Activated T-helper 9 cell treated with anti-CD3 and anti-CD28 coated beads, Interleukin-2, amount 50 U/mL, for 16 hours (primary cell): ENCODE measurements around the gene CGAS.
A peak's percentile ranks its signal among the peaks of the same experiment; 100 is the strongest.
"Not testable (repeated sequence)": the region's sequence is repeated elsewhere in the genome, so short reads cannot be mapped to it uniquely, and the experiment has no call there.

ENCODE experiments used
- DNase-seq: peaks from one replicate; pipeline ENCODE4 v3.0.0-alpha.2; 2020; ENCODE audit warnings: low read depth

CGAS gene

DNA sequence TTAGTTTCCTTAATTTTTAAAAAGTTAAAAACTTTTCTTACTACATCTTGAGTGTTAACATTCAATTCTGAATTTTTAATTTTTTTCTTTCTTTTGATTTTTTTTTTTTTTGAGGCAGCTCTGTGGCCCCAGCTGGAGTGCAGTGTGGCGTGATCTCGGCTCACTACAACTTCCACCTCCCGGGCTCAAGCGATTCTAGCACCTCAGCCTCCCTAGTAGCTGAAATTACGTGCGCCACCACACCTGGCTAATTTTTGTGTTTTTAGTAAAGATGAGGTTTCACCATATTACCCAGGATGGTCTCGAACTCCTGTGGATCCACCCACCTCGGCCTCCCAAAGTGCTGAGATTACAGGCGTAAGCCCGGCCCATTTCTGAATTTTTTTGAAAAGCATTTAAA, 56.2 kb downstream of the CGAS start:
- no peak for DNase-seq

GRCh38 chr6:73394577-73395354, 57.3 kb downstream of the CGAS start, which contains the start of gene DDX43:
TSS of gene DDX43 (plus strand) at chr6:73394828. CDS start at chr6:73394906, 78 bp downstream.
- no peak for DNase-seq

DNA sequence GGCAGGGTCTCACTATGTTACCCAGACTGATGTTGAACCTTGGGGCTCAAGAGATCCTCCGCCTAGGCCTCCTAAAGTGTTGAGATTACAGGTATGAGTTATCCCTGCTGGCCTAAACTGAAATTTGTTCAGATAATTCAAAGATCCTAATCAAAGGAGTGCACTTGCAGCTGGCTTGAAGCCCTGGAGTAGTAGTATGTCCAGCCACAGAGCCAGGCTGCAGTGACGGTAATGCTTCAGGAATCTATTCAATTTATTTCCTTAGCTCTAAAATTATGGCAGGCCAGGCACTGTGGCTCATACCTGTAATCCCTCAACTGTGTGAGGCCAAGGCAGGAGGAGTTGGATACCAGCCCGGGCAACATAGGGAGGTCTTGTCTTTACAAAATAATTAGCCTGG, 58.8 kb downstream of the CGAS start:
- DNase-seq = no peak

DNA sequence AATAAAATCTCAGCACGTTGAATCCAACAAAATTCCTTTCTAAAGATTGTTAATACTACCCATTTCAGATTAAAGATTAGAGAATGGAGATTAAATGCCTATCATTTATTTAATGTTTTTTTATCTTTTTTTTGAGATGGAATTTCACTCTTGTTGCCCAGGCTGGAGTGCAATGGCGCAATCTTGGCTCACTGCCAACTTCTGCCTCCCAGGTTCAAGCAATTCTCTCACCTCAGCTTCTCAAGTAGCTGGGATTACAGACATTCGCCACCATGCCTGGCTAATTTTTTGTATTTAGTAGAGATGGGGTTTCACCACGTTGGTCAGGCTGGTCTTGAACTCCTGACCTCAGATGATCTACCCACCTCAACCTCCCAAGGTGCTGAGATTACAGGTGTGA, 59.9 kb downstream of the CGAS start:
- DNase-seq = not testable (repeated sequence)

GRCh38 chr6:73391675-73392074, 60.4 kb downstream of the CGAS start:
- DNase-seq = no peak

DNA sequence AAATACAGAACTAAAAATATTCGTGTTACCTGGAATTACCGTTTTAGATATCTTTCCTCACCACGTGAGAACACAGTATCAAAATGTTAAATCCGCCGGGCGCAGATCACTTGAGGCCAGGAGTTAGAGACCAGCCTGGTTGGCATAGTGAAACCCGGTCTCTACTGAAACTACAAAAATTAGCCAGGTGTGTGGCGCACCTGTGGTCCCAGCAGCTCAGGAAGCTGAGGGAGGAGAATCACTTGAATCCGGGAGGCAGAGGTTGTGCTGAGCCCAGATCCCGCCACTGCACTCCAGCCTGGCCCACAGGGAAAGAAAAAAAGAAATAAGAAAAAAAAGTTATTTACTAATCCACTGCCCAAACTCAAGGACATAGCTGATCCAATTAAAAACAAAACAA, 62.2 kb downstream of the CGAS start:
- no peak for DNase-seq

- peak; percentile 41 for DNase-seq
These were observed 63.1 kb downstream of the CGAS start for GRCh38 chr6:73388800-73389512.

DNA sequence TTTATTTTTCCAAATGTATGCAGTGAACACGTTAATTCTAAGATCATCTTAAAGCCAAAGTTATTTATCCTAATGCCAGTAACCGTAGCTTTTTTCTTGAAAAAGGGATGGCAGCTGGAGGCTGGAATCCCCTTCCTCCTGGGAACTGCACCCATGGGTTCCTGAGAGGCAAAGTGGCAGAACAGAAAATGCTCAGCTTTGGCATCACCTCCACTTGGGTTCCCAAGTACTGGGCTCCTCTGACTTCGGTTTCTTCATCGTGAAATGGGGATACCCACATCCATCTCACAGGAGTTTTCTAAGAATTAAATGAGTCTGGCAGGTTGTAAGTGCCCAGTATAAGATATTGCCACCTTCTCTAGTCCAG, 63.7 kb downstream of the CGAS start:
- no peak for DNase-seq

- DNase-seq = no peak
These were observed 69.5 kb downstream of the CGAS start for GRCh38 chr6:73382462-73383113.

DNA sequence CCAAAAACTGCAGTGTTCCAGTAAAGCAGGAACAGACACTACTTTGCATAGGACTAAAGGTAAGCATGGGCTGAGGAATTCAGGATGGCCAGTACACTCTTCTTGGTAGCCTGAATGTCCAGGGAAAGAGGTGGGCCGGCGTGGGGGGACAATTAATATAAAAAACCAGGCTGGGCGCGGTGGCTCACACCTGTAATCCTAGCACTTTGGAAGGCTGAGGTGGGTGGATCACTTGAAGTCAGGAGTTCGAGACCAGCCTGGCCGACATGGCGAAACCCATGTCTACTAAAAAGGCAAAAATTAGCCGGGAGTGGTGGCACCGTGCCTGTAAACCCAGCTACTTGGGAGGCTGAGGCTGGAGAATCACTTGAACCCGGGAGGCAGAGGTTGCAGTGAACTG, 70.6 kb downstream of the CGAS start:
- DNase-seq = not testable (repeated sequence)

- no peak for DNase-seq
These were observed 74.9 kb downstream of the CGAS start for GRCh38 chr6:73377225-73377624.

- DNase-seq = no peak
These were observed 76.9 kb downstream of the CGAS start for GRCh38 chr6:73375216-73375615.
